GM19463 (cell line): Measurements from ENCODE around the gene HMOX1.

Source experiments
- ATAC-seq: cut with Tn5 transposase; IDR thresholded peaks from one replicate; pipeline ENCODE4 v1.9.1; 2021; ENCODE audit warnings: mild to moderate bottlenecking, moderate library complexity; ENCODE audit not compliant: unreplicated experiment

The HMOX1 gene

GRCh38 chr22:35380537-35381423 is at the start of gene HMOX1:
TSS of gene HMOX1 (plus strand) at chr22:35381096. CDS start at chr22:35381174, 78 bp downstream.
- peak; percentile 80 for ATAC-seq

- ATAC-seq = no peak
These were observed 48.6 kb upstream of the HMOX1 start for GRCh38 chr22:35332278-35332677.

GRCh38 chr22:35333220-35333619 is 47.7 kb upstream of the HMOX1 start:
- no peak for ATAC-seq

GRCh38 chr22:35334004-35334403 is 46.9 kb upstream of the HMOX1 start:
- no peak for ATAC-seq

GRCh38 chr22:35335468-35335867 is 45.4 kb upstream of the HMOX1 start:
- ATAC-seq = no peak

- ATAC-seq = no peak
These were observed 44.7 kb upstream of the HMOX1 start for GRCh38 chr22:35335936-35336781.

GRCh38 chr22:35337932-35338331 is 43.0 kb upstream of the HMOX1 start:
- no peak for ATAC-seq

- no peak for ATAC-seq
These were observed 39.6 kb upstream of the HMOX1 start for GRCh38 chr22:35341090-35341874.

- ATAC-seq = no peak
These were observed 38.5 kb upstream of the HMOX1 start for GRCh38 chr22:35342390-35342789.

- no peak for ATAC-seq
These were observed 37.0 kb upstream of the HMOX1 start for GRCh38 chr22:35343664-35344550.

GRCh38 chr22:35344956-35345690 is 35.8 kb upstream of the HMOX1 start:
- peak; percentile 77 for ATAC-seq

GRCh38 chr22:35345808-35346505 is 34.9 kb upstream of the HMOX1 start:
- no peak for ATAC-seq

- ATAC-seq = no peak
These were observed 34.2 kb upstream of the HMOX1 start for GRCh38 chr22:35346596-35347220.

GRCh38 chr22:35347462-35347861 is 33.4 kb upstream of the HMOX1 start:
- ATAC-seq = no peak

GRCh38 chr22:35348026-35348590 is 32.8 kb upstream of the HMOX1 start:
- ATAC-seq = no peak

- ATAC-seq = no peak
These were observed 32.2 kb upstream of the HMOX1 start for GRCh38 chr22:35348703-35349102.

- ATAC-seq = no peak
These were observed 31.6 kb upstream of the HMOX1 start for GRCh38 chr22:35349368-35349703.
